ENCODE data around the gene GATA2. TPM values are rescaled to one million over a fixed set of nuclear protein-coding genes. Genes with fewer than 3 reads are reported as not detected.
A peak's percentile ranks its signal among the peaks of the same experiment; 100 is the strongest.

The GATA2 gene
- total and polyA plus RNA-seq, 2 of the 8 experiments (the other 6 are each of a cell fraction or from before 2014, with no cell fraction given) = 0.03 to 0.30 TPM

GRCh38 chr3:128523591-128523990 is 30.6 kb upstream of the GATA2 start:
- Histone ChIP-seq H3K9me3 (ENCODE audit: insufficient read depth in 2 of 2, low read depth in 1 of 2, low read length in 1 of 2) (no peaks in the 10 kb centered on the region), H4K20me1 (replicated peaks in 1 of 2; ENCODE audit: control insufficient read depth in 1 of 2, insufficient read depth in 2 of 2, low read length in 2 of 2) (no peaks in the 10 kb centered on the region), H2BK120ac (replicated peaks; ENCODE audit: low read depth, low read length) (no peak overlapping the region), H4K91ac (replicated peaks; ENCODE audit: insufficient read length, low read length) (no peak overlapping the region), H2AFZ (ENCODE audit: low read length) (no peak overlapping the region), H3K27ac (ENCODE audit: low read depth, low read length) (no peak overlapping the region), H3K56ac (replicated peaks; ENCODE audit: insufficient read length, low read depth, low read length) (no peak overlapping the region), H3K4me1 (replicated peaks in 1 of 4; ENCODE audit: control insufficient read depth in 3 of 4, insufficient read depth in 4 of 4, low read length in 3 of 4) (no peaks in the 10 kb centered on the region; a peak in 1 of 7 replicates), H3K4me2 (ENCODE audit: insufficient read depth in 1 of 2, low read depth in 2 of 2, low read length in 2 of 2) (no peak overlapping the region), H3K79me1 (ENCODE audit: low read depth, low read length) (no peaks in the 10 kb centered on the region), H3K36me3 (ENCODE audit: control insufficient read depth in 2 of 4, insufficient read depth in 4 of 4, low read length in 3 of 4) (no peaks in the 10 kb centered on the region), H3K23me2 (ENCODE audit: low read depth, low read length) (no peaks in the 10 kb centered on the region), H3K27me3 (replicated peaks in 1 of 4; ENCODE audit: control insufficient read depth in 3 of 4, extremely low read depth in 1 of 4, insufficient read depth in 3 of 4, low read length in 3 of 4) (no peaks in the 10 kb centered on the region), H2BK12ac (ENCODE audit: low read depth, low read length) (no peak overlapping the region), H2BK15ac (ENCODE audit: low read length) (no peak overlapping the region), H4K5ac (ENCODE audit: insufficient read length, low read depth, low read length) (no peak overlapping the region), H3K4ac (replicated peaks; ENCODE audit: insufficient read length, low read depth, low read length) (no peak overlapping the region), H3K9ac (replicated peaks in 1 of 4; ENCODE audit: extremely low read depth in 1 of 4, low read depth in 3 of 4, low read length in 3 of 4) (no peak overlapping the region), H3K18ac (ENCODE audit: extremely low read depth, low read length) (no peak overlapping the region), H3K23ac (ENCODE audit: insufficient read length) (no peak overlapping the region), H4K8ac (ENCODE audit: extremely low read depth, insufficient read depth, low read length) (peak overlapping the region; percentile 83; the same call in 1 of the 2 replicates), H2BK20ac (ENCODE audit: low read length) (no peak overlapping the region), H3K79me2 (ENCODE audit: control insufficient read depth in 1 of 2, insufficient read depth in 2 of 2, low read length in 2 of 2) (no peaks in the 10 kb centered on the region), H2AK5ac (ENCODE audit: low read depth, low read length) (no peak overlapping the region), H3K14ac (ENCODE audit: insufficient read length) (no peak overlapping the region), H3K4me3 (ENCODE audit: extremely low read depth in 1 of 4, insufficient read depth in 2 of 4, low read depth in 3 of 4, low read length in 4 of 4) (no peak overlapping the region), H2BK5ac (ENCODE audit: low read depth, low read length) (no peak overlapping the region; the same call in 1 of the 2 replicates)
- POLR2A ChIA-PET (ENCODE audit: partially characterized antibody) = no interaction called here
- WGBS, 2 experiments (ENCODE audit: extremely low coverage in 1 of 2, insufficient coverage in 1 of 2, insufficient read length in 1 of 2, insufficient replicate concordance in 2 of 2, low coverage in 1 of 2, low lambda C conversion rate in 2 of 2, missing lambda C conversion rate in 1 of 2) = 89% methylated on average over 16 of the region's 16 CpGs; no CpG with 5 or more reads in 1 of the 2 experiments
- no peak for TF ChIP-seq RFX5 (IDR thresholded peaks at IDR 0.05; ENCODE audit: borderline replicate concordance, low read depth, low read length)
- no peak for TF ChIP-seq SP1 (IDR thresholded peaks at IDR 0.05; ENCODE audit: low read depth, low read length)
- TF ChIP-seq SIX5 (IDR thresholded peaks at IDR 0.05; ENCODE audit: low read depth, low read length) = no peak
- no peak for TF ChIP-seq BRCA1 (IDR thresholded peaks at IDR 0.05; ENCODE audit: low read depth, low read length)
- TF ChIP-seq SIRT6 (IDR thresholded peaks at IDR 0.05; ENCODE audit: low read length) = no peak
- no peak for TF ChIP-seq EZH2 (IDR thresholded peaks at IDR 0.05; ENCODE audit: low read depth, low read length, severe bottlenecking)
- TF ChIP-seq FOSL1 (IDR thresholded peaks at IDR 0.05; ENCODE audit: insufficient read depth, low read depth, low read length) = no peak
- no peak for TF ChIP-seq CTBP2 (IDR thresholded peaks at IDR 0.05; ENCODE audit: borderline replicate concordance, insufficient read depth, insufficient read length, low read length)
- no peak for TF ChIP-seq ATF2 (IDR thresholded peaks at IDR 0.05; ENCODE audit: low read length)
- no peak for TF ChIP-seq CHD2 (IDR thresholded peaks at IDR 0.05; ENCODE audit: low read length)
- TF ChIP-seq YY1 (IDR thresholded peaks at IDR 0.05; ENCODE audit: low read depth, low read length) = no peak
- TF ChIP-seq CEBPB (IDR thresholded peaks at IDR 0.05; ENCODE audit: low read depth, low read length) = no peak
- TF ChIP-seq KDM5A (IDR thresholded peaks at IDR 0.05; ENCODE audit: low read length) = no peak
- DNase-seq (ENCODE audit: low read depth in 1 of 2, low spot score in 2 of 2) (no peak), FAIRE-seq (no peak)
- CTCF ChIA-PET (ENCODE audit: partially characterized antibody) = interaction anchor here (0.8 to 2.2 kb wide), 3 partner anchors 12 to 20 kb away, joined by 3 to 10 read pairs (median 4); no protein-coding TSS in a partner anchor
